ENCODE results near the gene SYTL2.

The SYTL2 gene

DNA sequence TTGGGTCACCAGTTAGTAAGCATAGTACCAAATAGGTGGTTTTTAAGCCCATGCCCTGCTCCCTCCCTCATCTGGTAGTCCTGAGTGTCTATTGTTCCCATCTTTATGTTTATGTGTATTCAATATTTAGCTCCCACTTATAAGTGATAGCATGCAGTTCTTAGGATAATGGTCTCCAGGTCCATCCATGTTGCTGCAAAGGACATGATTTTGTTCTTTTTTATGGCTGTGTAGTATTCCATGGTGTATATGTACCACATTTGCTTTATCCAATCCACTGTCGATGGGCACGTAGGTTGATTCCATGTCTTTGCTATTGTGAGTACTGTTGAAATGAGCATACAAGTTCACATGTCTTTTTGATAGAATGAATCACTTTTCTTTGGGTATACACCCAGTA is 18.2 kb upstream of the SYTL2 start:
- no peak for DNase-seq (ENCODE audit: low read depth)
- no peak overlapping the region for H3K4me3 ChIP-seq (ENCODE audit: low read depth, low read length)

DNA sequence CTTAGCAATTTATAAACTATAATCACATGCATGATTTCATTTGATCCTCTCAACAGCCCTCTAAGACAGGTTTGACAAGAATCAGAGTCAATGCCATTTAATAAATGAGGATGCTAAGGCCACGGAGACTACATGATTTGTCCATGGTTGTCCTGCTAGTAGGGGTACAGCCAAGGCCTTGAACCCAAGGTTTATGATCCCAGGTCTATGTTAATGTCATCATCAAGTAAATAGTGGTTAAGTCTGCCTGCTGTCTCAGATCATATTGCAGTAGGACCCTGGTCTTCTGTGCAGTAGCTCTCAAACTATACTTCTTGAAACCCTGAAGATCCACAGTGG is 17.7 kb upstream of the SYTL2 start:
- H3K4me3 ChIP-seq (ENCODE audit: low read depth, low read length): no peak overlapping the region
- no peak for DNase-seq (ENCODE audit: low read depth)

DNA sequence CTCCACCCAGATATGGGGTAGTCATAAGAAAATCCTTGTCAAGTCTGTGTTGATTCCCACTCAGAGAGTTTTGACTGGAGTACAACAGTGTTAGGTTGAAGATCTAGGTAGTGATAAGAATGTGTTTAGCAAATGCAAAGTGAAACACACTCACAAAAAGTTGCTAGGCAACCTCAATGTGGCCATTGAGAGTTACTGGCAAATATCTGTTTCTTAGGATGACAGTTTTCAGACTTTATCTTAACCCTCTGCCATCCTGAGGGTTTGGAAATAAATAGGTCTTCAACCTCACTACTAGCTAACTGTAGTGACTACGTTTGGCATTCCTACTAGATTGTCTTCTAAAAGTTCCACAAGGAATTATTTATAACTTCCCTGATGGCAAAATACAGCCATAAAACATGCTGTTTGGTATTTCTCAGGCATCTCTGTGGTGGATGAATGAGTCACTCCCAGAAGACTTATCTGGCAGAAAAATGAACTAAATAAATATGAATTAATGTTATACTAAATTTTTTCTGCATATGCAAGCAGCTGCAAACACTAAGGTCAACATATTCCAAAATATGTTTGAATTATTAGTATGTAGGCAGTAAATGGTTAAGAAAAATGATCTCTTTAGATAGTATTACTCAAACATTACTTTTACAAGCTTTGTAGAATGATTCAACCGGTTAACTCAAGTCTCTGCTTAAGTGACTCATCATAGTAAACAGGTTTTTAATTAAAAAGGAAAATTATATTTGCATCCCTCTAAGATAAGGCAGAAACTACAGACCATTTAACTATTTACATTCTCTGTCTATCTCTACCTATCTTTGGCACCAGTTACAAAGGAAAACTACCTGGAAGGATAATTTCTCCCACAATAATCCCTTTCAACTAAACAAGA is 17.1 kb upstream of the SYTL2 start:
- no peak overlapping the region for H3K4me3 ChIP-seq (ENCODE audit: low read depth, low read length)
- peak; percentile 67 for DNase-seq (ENCODE audit: low read depth)

DNA sequence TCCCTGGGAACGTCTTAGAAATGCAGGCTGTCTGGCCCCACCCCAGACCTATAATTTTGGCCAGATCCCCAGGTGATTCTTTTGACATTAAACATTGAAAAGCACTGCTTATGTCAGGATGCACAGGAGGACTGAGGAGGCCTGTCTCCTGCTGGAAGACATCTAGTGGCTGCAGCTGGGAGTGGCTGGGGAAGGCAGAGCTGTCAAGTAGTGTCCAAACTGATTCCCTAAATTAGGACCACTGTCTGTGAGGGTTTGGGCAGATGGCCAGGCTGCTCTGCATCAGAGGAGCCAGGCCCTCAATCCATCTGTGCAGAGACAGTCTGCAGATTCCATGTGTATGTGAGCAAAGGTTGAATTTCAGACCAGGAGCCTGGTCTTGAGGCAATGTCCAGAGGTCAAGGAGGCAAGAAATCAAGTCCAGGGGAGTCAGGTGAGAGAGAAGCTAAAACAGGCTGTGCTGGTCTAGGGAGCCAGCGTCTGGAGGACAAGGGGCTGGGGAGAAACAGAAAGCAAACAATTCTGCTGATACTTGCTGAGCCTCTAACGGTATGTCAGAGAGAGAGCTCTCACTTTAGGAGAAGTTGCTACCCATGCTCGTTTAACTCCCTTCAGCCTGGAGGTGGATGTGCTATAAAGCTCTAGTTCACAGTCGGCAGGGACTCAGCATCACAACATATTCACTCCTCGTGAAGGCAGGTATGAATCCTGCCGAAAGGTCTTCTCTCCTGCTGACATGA is 15.3 kb upstream of the SYTL2 start:
- DNase-seq (ENCODE audit: low read depth): no peak
- H3K4me3 ChIP-seq (ENCODE audit: low read depth, low read length): no peak overlapping the region

DNA sequence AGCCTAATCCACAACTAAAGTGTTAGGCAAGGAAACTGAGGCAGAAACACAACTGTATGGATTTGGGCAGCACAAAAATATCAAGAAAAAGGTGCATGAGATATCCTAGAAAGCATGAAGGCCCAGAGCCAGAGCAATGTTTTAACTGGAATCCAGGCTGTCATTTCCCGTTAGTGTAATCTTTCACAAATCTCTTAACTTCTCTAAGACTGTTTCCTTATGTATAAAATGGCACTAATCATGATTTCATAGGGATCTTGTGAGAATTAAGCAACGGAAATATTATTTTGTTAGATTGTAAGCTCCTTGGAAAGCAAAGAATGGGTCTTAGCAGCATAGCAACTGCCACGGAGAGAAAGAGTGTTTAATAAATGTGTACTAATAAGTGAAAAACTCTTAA is 14.7 kb upstream of the SYTL2 start:
- no peak for DNase-seq (ENCODE audit: low read depth)
- no peak overlapping the region for H3K4me3 ChIP-seq (ENCODE audit: low read depth, low read length)

DNA sequence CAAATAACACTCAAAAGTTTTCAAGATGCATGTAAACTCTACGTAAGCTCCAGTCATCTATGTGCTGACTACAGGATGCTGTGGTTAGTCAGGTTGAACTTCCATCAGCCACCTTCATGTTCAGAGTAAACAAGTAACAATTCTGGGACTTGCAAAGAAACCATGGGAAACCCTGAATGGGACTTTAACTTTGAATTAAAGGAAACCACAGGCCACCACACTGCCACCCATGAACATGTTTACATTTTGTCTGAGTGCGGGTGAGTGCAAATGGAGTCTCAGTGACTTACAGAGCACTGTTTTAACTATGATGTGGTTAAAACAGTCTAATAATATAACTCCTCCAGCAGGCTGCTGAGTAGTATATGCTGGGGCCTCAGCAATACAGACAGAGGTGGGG is 12.9 kb upstream of the SYTL2 start:
- DNase-seq (ENCODE audit: low read depth): no peak
- H3K4me3 ChIP-seq (ENCODE audit: low read depth, low read length): no peak overlapping the region

DNA sequence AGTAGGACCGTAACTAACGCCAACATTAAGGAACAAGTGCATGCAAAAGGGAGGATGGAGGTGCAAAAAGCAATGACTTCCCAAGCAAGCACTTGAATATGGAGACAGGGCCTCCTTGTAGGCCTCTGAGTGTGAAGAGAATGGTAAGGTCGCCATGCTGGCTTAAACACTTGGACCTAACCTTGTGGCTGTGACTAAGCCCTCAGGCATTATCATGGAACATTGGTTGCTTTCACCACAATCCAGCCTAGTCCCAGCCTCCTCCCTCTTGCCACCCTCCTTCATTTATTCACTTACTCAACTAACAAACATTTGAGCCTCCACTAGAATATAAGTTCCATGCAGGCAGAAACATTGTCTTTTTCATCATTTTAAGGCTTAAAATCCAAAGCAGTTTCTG is 11.9 kb upstream of the SYTL2 start:
- DNase-seq (ENCODE audit: low read depth): no peak
- no peak overlapping the region for H3K4me3 ChIP-seq (ENCODE audit: low read depth, low read length)

DNA sequence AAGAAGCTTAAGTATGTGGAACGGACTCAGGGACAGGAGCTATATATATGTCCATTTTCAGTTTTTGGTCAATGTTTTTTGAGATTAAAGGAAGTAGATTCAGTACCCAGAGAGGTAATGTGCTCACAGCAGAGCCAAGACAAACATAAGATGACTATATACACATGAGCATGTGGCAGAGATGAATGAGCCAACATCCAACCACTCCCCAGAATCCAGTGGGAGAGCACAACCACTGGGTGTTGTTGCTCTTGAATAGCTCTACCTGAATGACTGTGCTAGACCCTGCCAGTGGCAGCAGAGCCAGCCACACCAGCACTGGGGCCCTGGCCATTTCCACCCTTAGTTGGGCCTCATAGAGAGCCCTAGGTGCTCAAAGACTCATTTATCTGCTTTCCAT is 10.7 kb upstream of the SYTL2 start:
- no peak for DNase-seq (ENCODE audit: low read depth)
- H3K4me3 ChIP-seq (ENCODE audit: low read depth, low read length): no peak overlapping the region

DNA sequence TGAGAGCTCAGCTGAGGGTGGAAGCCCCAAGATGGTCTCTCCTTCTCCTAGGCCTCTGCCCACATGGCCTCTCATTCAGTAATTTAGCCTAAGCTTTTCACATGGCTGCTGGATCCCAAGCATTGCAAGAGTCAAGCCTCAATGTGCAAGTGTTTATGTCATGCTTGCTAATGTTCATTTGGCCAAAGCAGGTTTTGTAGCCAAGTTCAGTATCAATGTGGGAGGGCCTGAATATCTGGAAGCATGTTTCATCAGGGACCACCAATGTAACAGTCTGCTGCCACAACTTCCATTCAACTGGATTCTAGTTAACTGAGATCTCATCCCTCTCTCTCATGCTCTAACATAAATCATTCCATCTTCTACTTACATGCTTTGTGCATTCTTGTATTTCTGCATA is 8.5 kb upstream of the SYTL2 start:
- H3K4me3 ChIP-seq (ENCODE audit: low read depth, low read length): no peak overlapping the region
- no peak for DNase-seq (ENCODE audit: low read depth)

DNA sequence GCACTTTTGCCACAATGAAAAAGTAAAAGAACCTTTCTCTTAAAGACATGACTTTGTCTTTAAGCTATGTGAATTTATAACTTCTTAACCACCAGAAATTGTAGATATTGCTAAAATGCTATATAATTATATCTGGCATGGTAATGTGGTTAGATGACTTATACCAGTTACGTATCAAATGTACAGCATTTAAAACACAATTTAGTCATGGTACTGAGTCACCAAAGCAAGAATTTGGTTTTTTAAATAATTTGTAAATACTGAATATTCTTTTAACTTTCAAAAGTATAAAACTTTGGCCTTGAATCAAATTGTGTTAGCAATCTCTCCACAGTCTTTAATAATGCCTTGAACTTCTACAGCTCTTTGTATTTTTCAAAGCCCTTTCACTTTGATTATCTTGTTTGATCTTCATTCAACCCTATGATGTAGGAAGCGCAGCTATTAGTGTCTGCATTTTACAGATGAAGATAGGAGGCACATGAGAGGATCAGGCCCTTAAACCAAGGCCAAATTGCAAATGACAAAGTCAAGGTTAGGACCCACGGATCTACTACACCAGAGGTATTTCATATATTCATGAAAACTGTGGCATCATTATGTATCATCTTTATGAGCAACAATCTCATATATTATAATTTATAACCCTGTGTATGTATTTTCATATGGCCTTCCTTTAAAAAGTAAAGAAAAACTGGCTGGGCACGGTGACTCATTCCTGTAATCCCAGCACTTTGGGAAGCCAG is 4.4 kb upstream of the SYTL2 start:
- H3K4me3 ChIP-seq (ENCODE audit: low read depth, low read length): no peak overlapping the region
- DNase-seq (ENCODE audit: low read depth): peak; percentile 39

DNA sequence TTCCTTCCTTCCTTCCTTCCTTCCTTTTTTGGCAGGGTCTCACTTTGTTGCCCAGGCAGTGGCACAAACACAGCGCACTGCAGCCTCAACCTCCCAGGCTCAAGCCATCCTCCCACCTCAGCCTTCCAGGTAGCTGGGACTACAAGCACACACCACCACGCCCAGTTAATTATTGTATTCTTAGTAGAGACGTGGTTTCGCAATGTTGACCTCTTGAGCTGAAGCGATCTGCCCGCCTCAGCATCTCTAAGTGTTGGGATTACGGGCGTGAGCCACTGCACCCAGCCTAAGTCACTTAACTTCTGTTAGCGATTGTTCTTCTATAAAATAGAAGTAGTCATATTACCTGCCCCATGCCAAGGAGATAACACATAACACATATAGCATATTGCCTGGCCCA is 2.8 kb upstream of the SYTL2 start:
- H3K4me3 ChIP-seq (ENCODE audit: low read depth, low read length): no peak overlapping the region
- DNase-seq (ENCODE audit: low read depth): no peak

DNA sequence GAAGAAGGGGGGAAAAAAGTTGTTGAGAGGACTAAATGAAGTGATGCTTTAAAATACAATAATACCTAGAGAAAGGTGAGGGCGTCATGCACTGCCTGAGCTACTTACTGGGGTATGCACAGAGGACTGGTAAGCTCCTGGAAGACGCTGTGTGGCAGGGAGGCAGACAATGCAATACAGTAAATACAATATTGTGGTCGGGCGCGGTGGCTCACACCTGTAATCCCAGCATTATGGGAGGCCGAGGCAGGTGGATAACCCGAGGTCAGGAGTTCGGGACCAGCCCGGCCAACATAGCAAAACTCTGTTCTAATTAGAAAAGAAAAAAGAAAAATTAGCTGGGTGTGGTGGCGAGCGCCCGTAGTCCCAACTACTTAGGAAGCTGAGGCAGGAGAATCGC is 683 bp upstream of the SYTL2 start:
- DNase-seq (ENCODE audit: low read depth): no peak
- H3K4me3 ChIP-seq (ENCODE audit: low read depth, low read length): peak overlapping the region; percentile 57

DNA sequence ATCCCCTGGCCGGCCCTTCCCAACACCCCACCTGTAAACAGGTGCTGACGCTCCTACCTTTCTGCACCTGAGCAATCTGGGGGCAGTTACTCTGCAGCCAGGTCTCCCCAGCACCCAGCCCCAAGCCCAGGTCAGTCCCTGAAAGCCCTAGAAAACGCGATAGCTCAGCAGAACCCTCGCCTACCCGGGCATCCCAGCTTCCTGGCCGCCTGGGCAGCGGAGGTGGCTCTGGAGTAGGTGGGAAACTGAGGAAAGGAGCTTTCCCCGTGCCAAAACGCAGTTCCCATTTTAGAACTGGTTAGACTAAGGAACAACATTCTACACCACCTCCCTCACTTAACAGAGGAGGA is 445 bp downstream of the SYTL2 start:
- DNase-seq (ENCODE audit: low read depth): no peak
- H3K4me3 ChIP-seq (ENCODE audit: low read depth, low read length): peak overlapping the region; percentile 57

DNA sequence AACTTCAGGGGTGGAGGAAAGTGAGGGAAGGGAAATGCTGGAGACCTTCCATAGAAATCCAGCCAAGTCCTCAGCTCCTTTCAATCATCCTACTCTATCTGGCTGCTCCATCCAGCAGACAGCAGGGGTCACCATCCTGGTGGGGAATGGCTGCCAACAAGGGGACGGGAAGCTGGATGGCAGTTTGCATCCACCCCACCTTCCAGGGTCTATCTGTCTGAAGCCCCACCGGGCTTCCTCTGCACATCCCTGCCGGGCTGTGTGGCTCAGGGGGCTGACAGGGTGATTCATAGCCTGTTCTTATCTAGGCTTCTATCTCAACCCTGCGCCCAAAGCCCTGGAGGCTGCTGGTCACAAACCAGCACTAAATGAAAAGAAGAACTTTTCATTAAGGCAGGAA is 1.1 kb downstream of the SYTL2 start:
- peak overlapping the region; percentile 57 for H3K4me3 ChIP-seq (ENCODE audit: low read depth, low read length)
- no peak for DNase-seq (ENCODE audit: low read depth)

DNA sequence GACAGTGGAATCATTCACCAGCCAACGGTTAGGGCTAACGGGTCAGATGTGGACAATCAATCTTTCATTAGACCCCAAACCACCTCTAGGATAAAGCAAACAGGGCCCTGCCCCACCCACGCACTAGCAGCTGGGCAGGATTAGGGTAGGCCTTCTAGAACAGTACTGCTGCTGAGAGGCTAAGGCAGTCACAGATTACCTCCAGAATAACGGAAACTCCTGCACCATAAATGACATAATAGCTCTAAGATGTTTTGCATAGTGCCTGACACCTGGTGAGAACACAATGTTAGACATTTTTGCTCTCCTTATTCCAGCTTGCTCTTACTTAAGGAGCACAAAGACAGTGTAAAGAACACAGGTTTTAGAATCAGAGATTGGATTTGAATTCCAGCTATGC is 1.8 kb downstream of the SYTL2 start:
- H3K4me3 ChIP-seq (ENCODE audit: low read depth, low read length): no peak overlapping the region
- DNase-seq (ENCODE audit: low read depth): no peak

DNA sequence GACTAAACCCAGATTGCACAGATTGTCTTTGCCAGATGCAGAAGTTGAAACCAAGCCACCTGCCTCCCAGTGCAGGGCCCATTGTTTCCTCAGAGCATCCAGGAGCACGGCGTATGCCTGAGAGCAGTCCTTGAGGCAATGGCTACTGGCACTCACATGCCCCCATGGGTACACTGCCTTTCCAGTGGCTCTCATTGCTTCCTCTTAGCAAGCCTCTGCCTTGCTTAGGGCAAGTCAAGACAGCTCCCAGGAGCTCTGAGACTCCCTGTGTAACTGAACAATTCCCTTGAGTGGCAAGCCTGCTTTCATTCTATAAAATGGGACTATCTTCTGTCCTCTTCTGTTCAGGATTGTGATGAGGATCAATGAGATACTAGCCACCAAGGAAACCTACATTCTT is 4.1 kb downstream of the SYTL2 start:
- DNase-seq (ENCODE audit: low read depth): no peak
- H3K4me3 ChIP-seq (ENCODE audit: low read depth, low read length): no peak overlapping the region

DNA sequence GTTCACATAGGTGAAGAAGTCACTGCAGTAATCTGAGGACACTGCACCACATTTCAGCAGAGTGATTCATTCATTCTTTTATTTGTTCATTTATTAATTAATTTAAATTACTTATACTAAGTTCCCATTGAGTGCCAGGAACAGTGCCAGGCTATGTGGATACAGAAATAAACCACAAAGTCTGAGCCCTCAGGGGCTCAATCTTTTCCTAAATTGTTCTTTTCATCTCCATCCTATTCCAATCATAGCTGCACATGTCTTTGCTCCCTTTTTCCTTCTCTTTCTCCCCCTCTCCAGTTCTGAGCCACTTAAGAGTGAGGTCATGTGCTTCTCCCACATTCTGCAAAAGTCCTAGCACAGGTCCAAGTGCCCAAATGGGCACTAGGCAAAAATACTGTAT is 4.9 kb downstream of the SYTL2 start:
- DNase-seq (ENCODE audit: low read depth): no peak
- no peak overlapping the region for H3K4me3 ChIP-seq (ENCODE audit: low read depth, low read length)

DNA sequence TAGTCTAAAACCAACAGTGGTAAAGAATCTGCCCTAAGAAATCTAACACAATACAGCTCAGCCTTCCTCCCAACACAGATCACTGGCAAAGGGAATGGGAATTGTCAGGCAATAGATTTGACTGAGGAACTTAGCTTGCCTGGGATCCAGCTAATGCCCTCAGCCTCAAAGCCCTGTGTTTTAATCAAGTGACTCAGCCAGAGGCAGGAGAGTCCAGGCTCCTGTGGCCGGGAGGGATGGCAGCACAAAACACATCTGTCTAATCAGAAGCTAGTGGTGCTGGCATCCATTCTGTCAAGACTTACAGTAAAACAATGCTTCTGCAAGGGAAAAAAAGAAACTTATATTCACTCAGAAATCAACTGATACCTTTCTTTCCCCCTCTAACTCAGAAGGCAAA is 5.6 kb downstream of the SYTL2 start:
- no peak for DNase-seq (ENCODE audit: low read depth)
- H3K4me3 ChIP-seq (ENCODE audit: low read depth, low read length): no peak overlapping the region

DNA sequence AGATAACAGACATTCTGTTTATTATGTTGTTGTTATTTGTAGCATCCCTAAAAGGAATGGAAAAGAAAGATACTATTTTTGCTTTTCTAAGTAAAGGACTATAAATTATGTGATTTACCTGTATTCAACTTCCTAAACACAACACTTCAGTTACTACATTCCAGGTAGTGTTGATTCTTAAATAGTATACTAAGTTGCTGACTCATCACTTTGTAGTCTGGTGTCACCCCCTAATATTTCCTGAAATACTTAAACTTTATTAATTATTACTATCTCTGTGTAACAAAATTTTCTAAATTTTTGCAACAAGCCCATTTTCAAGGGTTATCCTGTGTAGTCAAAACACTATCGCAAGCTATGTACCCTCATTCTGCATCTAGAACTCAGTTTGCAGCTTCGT is 7.0 kb downstream of the SYTL2 start:
- H3K4me3 ChIP-seq (ENCODE audit: low read depth, low read length): no peak overlapping the region
- DNase-seq (ENCODE audit: low read depth): no peak

DNA sequence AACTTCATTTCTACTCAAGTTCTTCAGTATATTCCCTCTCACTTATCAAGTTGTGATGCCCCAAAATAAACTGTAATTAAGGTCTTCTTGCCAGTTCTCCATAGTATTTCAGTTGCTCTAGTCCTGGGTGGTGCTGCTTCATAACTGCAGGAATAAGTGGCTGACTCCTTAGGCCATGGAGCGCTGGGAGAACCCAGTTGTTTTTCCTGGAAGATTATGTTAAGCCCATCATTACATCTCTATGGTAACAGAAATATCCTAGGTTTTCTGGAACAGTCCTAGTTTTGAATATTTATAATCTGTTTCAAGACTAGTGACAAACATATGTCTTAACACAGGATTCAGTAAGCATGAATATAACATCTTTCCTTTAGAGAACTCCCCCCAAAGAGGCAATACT is 7.6 kb downstream of the SYTL2 start:
- DNase-seq (ENCODE audit: low read depth): no peak
- H3K4me3 ChIP-seq (ENCODE audit: low read depth, low read length): no peak overlapping the region

DNA sequence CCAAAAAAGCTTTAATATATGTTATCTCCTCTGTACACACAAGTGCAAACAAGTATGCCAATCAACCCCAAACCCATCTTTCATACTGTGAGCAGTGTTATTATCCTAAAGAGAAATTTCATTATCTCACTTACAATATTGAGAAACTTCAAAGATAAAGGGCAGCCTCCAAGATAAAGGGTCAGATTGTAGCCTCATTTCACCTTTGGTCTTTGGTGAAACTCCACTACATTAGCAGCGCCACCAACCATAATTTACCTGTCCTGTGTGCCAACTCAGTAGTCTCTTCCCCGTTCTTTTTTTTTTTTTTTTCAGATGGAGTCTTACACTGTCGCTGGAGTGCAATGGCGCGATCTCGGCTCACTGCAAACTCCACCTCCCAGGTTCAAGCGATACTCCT is 9.4 kb downstream of the SYTL2 start:
- DNase-seq (ENCODE audit: low read depth): no peak
- no peak overlapping the region for H3K4me3 ChIP-seq (ENCODE audit: low read depth, low read length)

Data from skeletal muscle cell (primary cell).